HCT116 (cell line): ENCODE results near the gene CCDC148. TPM values are rescaled to one million over a fixed set of nuclear protein-coding genes. Genes with fewer than 3 reads are reported as not detected.

Experiments used
- ATAC-seq: fragments of 200-7000 bp; cut with Tn5 transposase; 2 replicates; pipeline ENCODE4 v1.9.1; 2020; ENCODE audit warnings: mild to moderate bottlenecking, moderate library complexity
- BruUV-seq: library from RNA; stranded (reverse); fragments of 400-500 nt; replicated peaks from 2 replicates; lab custom pipeline; 2021; lab: Mats Ljungman, UMichigan
- CTCF ChIA-PET: fragments of 300-600 bp; sonication (Branson Sonifier 250); formaldehyde crosslinking; loops from one replicate; lab custom pipeline; 2021; ENCODE audit warnings: antibody characterized with exemption; lab: Charles Lee
- POLR2A ChIA-PET: fragments of 300-600, 350-600 bp; sonication (Branson Sonifier 250); formaldehyde crosslinking; loops from one replicate; lab custom pipeline; 2021; ENCODE audit warnings: antibody characterized with exemption; lab: Charles Lee
- RAD21 ChIA-PET, 2 experiments: fragments of 300-600 bp; sonication (Branson Sonifier 250); formaldehyde crosslinking; loops; one replicate each; lab custom pipeline; 2023; ENCODE audit warnings: low total read pairs in 2 of 2; ENCODE audit not compliant: uncharacterized antibody in 2 of 2, unreplicated experiment in 2 of 2, low non-redundant PET in 1 of 2; lab: Charles Lee
- DNase-seq: peaks from one replicate; pipeline ENCODE4 v3.0.0-alpha.2; 2010; ENCODE audit warnings: low read depth, low spot score
- H2AFZ ChIP-seq: fragments of 200-600 bp; shearing (Covaris generic), sonication (generic); 2 replicates; pipeline ENCODE4 v1.6.1; 2017; ENCODE audit warnings: low read depth, mixed run types, mixed read lengths, antibody characterized with exemption, low read length; ENCODE audit not compliant: poor library complexity, severe bottlenecking
- H3K27ac ChIP-seq: 2 replicates; pipeline ENCODE4 v1.5.1; 2012; ENCODE audit warnings: low read depth, low read length
- H3K27me3 ChIP-seq: fragments of 200-600 bp; sonication (generic); 2 replicates; pipeline ENCODE4 v1.6.1; 2016; ENCODE audit warnings: mixed run types, low read length, mixed read lengths; ENCODE audit not compliant: insufficient read depth
- H3K36me3 ChIP-seq, 2 experiments: fragments of 200-500 bp in 1 of 2; fragments of 200-600 bp in 1 of 2; sonication (Bioruptor generic) in 1 of 2; sonication (generic) in 1 of 2; 2 replicates each; pipeline versions ENCODE4 v1.5.1 to v1.6.1; 2014 to 2016; ENCODE audit warnings: low read length in 2 of 2, inconsistent platforms in 1 of 2, mixed read lengths in 1 of 2, mixed run types in 1 of 2; ENCODE audit not compliant: insufficient read depth in 2 of 2, control insufficient read depth in 1 of 2
- H3K4me1 ChIP-seq, 2 experiments: fragments of 200-600 bp in 1 of 2; sonication (generic) in 1 of 2; 2 replicates each; pipeline versions ENCODE4 v1.5.1 to v1.6.1; 2012 to 2017; ENCODE audit warnings: low read length in 2 of 2, inconsistent platforms in 1 of 2, mild to moderate bottlenecking in 1 of 2, mixed read lengths in 1 of 2, mixed run types in 1 of 2, moderate library complexity in 1 of 2; ENCODE audit not compliant: insufficient read depth in 2 of 2, control insufficient read depth in 1 of 2
- H3K4me2 ChIP-seq: fragments of 200-600 bp; sonication (generic); 2 replicates; pipeline ENCODE4 v1.6.1; 2017; ENCODE audit warnings: mixed run types, low read length, mixed read lengths
- H3K4me3 ChIP-seq, 2 experiments: fragments of 200-600 bp in 1 of 2; sonication (generic) in 1 of 2; replicated peaks in 1 of 2; 2 replicates each; pipeline ENCODE4 v1.5.1; 2011 to 2016; ENCODE audit warnings: low read length in 2 of 2, control low read depth in 1 of 2, low read depth in 1 of 2, mild to moderate bottlenecking in 1 of 2, mixed read lengths in 1 of 2, mixed run types in 1 of 2
- H3K79me2 ChIP-seq: fragments of 200-600 bp; sonication (generic); 2 replicates; pipeline ENCODE4 v1.6.1; 2017; ENCODE audit warnings: mild to moderate bottlenecking, mixed run types, low read length, moderate library complexity, mixed read lengths; ENCODE audit not compliant: insufficient read depth
- H3K9ac ChIP-seq: fragments of 200-600 bp; sonication (generic); 2 replicates; pipeline ENCODE4 v1.6.1; 2016; ENCODE audit warnings: low read length, mixed read lengths
- H3K9me2 ChIP-seq: fragments of 200-600 bp; sonication (generic), shearing (Covaris generic); 2 replicates; pipeline ENCODE4 v1.6.1; 2017; ENCODE audit warnings: mixed run types, mild to moderate bottlenecking, moderate library complexity; ENCODE audit not compliant: insufficient read depth
- H3K9me3 ChIP-seq, 2 experiments: fragments of 200-500 bp in 1 of 2; fragments of 200-600 bp in 1 of 2; sonication (Bioruptor generic) in 1 of 2; sonication (generic) in 1 of 2; 2 replicates each; pipeline ENCODE4 v1.6.1; 2014 to 2017; ENCODE audit warnings: low read length in 2 of 2, mixed read lengths in 2 of 2, inconsistent platforms in 1 of 2, low read depth in 1 of 2, mild to moderate bottlenecking in 1 of 2, mixed run types in 1 of 2, moderate library complexity in 1 of 2; ENCODE audit not compliant: control insufficient read depth in 1 of 2, insufficient read depth in 1 of 2
- H4K20me1 ChIP-seq: fragments of 200-600 bp; sonication (generic), shearing (Covaris generic); 2 replicates; pipeline ENCODE4 v1.6.1; 2017; ENCODE audit warnings: mixed run types, mild to moderate bottlenecking, moderate library complexity; ENCODE audit not compliant: insufficient read depth
- ATF3 ChIP-seq: IDR thresholded peaks from 2 replicates; pipeline ENCODE4 v1.6.1; 2012
- CBX3 ChIP-seq: IDR thresholded peaks from 2 replicates; pipeline ENCODE4 v1.6.1; 2012; ENCODE audit warnings: low read depth
- CEBPB ChIP-seq: IDR thresholded peaks from 2 replicates; pipeline ENCODE4 v1.6.1; 2012; ENCODE audit warnings: low read depth
- EGR1 ChIP-seq: IDR thresholded peaks from 2 replicates; pipeline ENCODE4 v1.6.1; 2012; ENCODE audit warnings: low read depth
- EZH2 ChIP-seq: fragments of 200-600 bp; sonication (generic); IDR thresholded peaks from 2 replicates; pipeline ENCODE4 v1.6.1; 2017; ENCODE audit warnings: antibody characterized with exemption, mixed run types
- EZH2phosphoT487 ChIP-seq: fragments of 200-600 bp; IDR thresholded peaks from 2 replicates; pipeline ENCODE4 v1.6.1; 2018; ENCODE audit warnings: antibody characterized with exemption, borderline replicate concordance
- JUND ChIP-seq: IDR thresholded peaks from 2 replicates; pipeline ENCODE4 v1.6.1; 2012
- MAX ChIP-seq: IDR thresholded peaks from 2 replicates; pipeline ENCODE4 v1.6.1; 2012
- POLR2A ChIP-seq: IDR thresholded peaks from 2 replicates; pipeline ENCODE4 v1.7.0; 2011; ENCODE audit warnings: borderline replicate concordance; ENCODE audit not compliant: insufficient read depth, insufficient read length; ENCODE audit errors: extremely low read depth
- POLR2AphosphoS5 ChIP-seq: IDR thresholded peaks from 2 replicates; pipeline ENCODE4 v1.6.1; 2011; ENCODE audit warnings: mild to moderate bottlenecking, low read depth, low read length, moderate library complexity
- TCF7L2 ChIP-seq: IDR thresholded peaks from 2 replicates; pipeline ENCODE4 v1.7.0; 2011; ENCODE audit warnings: borderline replicate concordance, inconsistent platforms; ENCODE audit not compliant: insufficient read depth, insufficient read length; ENCODE audit errors: extremely low read depth
- YY1 ChIP-seq: IDR thresholded peaks from 2 replicates; pipeline ENCODE4 v1.6.1; 2011; ENCODE audit warnings: low read length, low read depth, moderate library complexity, mild to moderate bottlenecking; ENCODE audit not compliant: insufficient replicate concordance; ENCODE audit errors: extremely low read depth
- ZFX ChIP-seq: fragments of 450-650 bp; IDR thresholded peaks from 2 replicates; pipeline ENCODE4 v1.6.1; 2017
- ZNF274 ChIP-seq: fragments of 200-500 bp; sonication (Bioruptor generic); IDR thresholded peaks from 2 replicates; pipeline ENCODE4 v1.6.1; 2014; ENCODE audit warnings: mild to moderate bottlenecking, low read depth, low read length, inconsistent platforms
- intact Hi-C: fragments of 100-400 bp; cut with micrococcal nuclease; formaldehyde crosslinking; loops from 2 replicates; pipeline ENCODE4 v1.10.0; 2022
- total RNA-seq: library from RNA; stranded (reverse); gene quantifications from one replicate; pipeline ENCODE4 v1.2.1, GENCODE V29; 2021; ENCODE audit not compliant: unreplicated experiment
- TF ChIP-seq, protein P1 (sequence below), 3 experiments: fragments of 200-600 bp in 1 of 3; sonication (generic) in 1 of 3; IDR thresholded peaks in 2 of 3; conservative IDR thresholded peaks in 1 of 3; 2 replicates each; pipeline ENCODE4 v1.5.1; 2012 to 2017; ENCODE audit warnings: low read depth in 2 of 3, low read length in 2 of 3, antibody characterized with exemption in 1 of 3, borderline replicate concordance in 1 of 3, control low read depth in 1 of 3, mild to moderate bottlenecking in 1 of 3, mixed read lengths in 1 of 3, mixed run types in 1 of 3, moderate library complexity in 1 of 3; ENCODE audit not compliant: insufficient read depth in 1 of 3
- TF ChIP-seq, protein P2 (sequence below): IDR thresholded peaks from 2 replicates; pipeline ENCODE4 v1.6.1; 2012; ENCODE audit warnings: low read depth

The CCDC148 gene
- total RNA-seq, 1 experiment from 2014 or later, result 0.59 TPM

- no peaks in the 10 kb centered on the region for H3K9me2 ChIP-seq
- H3K27ac ChIP-seq, result no peak overlapping the region
- H3K27me3 ChIP-seq, result no peaks in the 10 kb centered on the region
- no peak overlapping the region for H3K9ac ChIP-seq
- POLR2A ChIA-PET, result no interaction called here
- H3K4me1 ChIP-seq, result no peaks in the 10 kb centered on the region
- ATAC-seq, result no peak
- no peaks in the 10 kb centered on the region for H3K79me2 ChIP-seq
- H2AFZ ChIP-seq, result no peak overlapping the region
- H4K20me1 ChIP-seq, result no peaks in the 10 kb centered on the region
- RAD21 ChIA-PET, result no interaction called here
- no peak overlapping the region for H3K4me2 ChIP-seq
- intact Hi-C loops, result no loop called here
- no peak overlapping the region for H3K4me3 ChIP-seq
- no peaks in the 10 kb centered on the region for H3K36me3 ChIP-seq
- no peaks in the 10 kb centered on the region for H3K9me3 ChIP-seq
- DNase-seq, result no peak
- CTCF ChIA-PET, result no interaction called here
- no peak for TF ChIP-seq ZFX
- TF ChIP-seq YY1, result no peak
- no peak for TF ChIP-seq CEBPB
- TF ChIP-seq EZH2, result no peak
- TF ChIP-seq, protein P1, sequence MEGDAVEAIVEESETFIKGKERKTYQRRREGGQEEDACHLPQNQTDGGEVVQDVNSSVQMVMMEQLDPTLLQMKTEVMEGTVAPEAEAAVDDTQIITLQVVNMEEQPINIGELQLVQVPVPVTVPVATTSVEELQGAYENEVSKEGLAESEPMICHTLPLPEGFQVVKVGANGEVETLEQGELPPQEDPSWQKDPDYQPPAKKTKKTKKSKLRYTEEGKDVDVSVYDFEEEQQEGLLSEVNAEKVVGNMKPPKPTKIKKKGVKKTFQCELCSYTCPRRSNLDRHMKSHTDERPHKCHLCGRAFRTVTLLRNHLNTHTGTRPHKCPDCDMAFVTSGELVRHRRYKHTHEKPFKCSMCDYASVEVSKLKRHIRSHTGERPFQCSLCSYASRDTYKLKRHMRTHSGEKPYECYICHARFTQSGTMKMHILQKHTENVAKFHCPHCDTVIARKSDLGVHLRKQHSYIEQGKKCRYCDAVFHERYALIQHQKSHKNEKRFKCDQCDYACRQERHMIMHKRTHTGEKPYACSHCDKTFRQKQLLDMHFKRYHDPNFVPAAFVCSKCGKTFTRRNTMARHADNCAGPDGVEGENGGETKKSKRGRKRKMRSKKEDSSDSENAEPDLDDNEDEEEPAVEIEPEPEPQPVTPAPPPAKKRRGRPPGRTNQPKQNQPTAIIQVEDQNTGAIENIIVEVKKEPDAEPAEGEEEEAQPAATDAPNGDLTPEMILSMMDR (IDR thresholded peaks at IDR 0.05 in 2 of 3, conservative IDR thresholded peaks at IDR 0.05 in 1 of 3; ENCODE audit: borderline replicate concordance in 1 of 3, insufficient read depth in 1 of 3, low read depth in 2 of 3, low read length in 2 of 3), result no peak
- TF ChIP-seq ATF3, result no peak
- TF ChIP-seq ZNF274, result no peak
- TF ChIP-seq CBX3, result no peak
- TF ChIP-seq EGR1, result no peak
- TF ChIP-seq EZH2phosphoT487, result no peak
- no peak for TF ChIP-seq POLR2AphosphoS5
- TF ChIP-seq TCF7L2, result no peak
- no peak for TF ChIP-seq MAX
- no peak for TF ChIP-seq JUND
- TF ChIP-seq, protein P2, sequence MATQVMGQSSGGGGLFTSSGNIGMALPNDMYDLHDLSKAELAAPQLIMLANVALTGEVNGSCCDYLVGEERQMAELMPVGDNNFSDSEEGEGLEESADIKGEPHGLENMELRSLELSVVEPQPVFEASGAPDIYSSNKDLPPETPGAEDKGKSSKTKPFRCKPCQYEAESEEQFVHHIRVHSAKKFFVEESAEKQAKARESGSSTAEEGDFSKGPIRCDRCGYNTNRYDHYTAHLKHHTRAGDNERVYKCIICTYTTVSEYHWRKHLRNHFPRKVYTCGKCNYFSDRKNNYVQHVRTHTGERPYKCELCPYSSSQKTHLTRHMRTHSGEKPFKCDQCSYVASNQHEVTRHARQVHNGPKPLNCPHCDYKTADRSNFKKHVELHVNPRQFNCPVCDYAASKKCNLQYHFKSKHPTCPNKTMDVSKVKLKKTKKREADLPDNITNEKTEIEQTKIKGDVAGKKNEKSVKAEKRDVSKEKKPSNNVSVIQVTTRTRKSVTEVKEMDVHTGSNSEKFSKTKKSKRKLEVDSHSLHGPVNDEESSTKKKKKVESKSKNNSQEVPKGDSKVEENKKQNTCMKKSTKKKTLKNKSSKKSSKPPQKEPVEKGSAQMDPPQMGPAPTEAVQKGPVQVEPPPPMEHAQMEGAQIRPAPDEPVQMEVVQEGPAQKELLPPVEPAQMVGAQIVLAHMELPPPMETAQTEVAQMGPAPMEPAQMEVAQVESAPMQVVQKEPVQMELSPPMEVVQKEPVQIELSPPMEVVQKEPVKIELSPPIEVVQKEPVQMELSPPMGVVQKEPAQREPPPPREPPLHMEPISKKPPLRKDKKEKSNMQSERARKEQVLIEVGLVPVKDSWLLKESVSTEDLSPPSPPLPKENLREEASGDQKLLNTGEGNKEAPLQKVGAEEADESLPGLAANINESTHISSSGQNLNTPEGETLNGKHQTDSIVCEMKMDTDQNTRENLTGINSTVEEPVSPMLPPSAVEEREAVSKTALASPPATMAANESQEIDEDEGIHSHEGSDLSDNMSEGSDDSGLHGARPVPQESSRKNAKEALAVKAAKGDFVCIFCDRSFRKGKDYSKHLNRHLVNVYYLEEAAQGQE, result no peak
- no peak for TF ChIP-seq POLR2A
- no TSS peak for BruUV-seq
Measured at GRCh38 chr2:158405341-158405740, 51.2 kb downstream of the CCDC148 start.
